Retinal pigment epithelial cell (primary cell): ENCODE data around the gene RFTN1.

Experiments used
- DNase-seq: peaks from one replicate; pipeline ENCODE4 v3.0.0-alpha.2; 2010; ENCODE audit warnings: low read depth
- H3K4me3 ChIP-seq: 2 replicates; pipeline ENCODE4 v1.5.1; 2011; ENCODE audit warnings: mild to moderate bottlenecking, low read length, control low read depth, moderate library complexity
- TF ChIP-seq, protein P1 (sequence below): conservative IDR thresholded peaks from 2 replicates; pipeline ENCODE4 v1.5.1; 2011; ENCODE audit warnings: low read depth, low read length, control low read depth, inconsistent platforms

RFTN1 gene

DNA sequence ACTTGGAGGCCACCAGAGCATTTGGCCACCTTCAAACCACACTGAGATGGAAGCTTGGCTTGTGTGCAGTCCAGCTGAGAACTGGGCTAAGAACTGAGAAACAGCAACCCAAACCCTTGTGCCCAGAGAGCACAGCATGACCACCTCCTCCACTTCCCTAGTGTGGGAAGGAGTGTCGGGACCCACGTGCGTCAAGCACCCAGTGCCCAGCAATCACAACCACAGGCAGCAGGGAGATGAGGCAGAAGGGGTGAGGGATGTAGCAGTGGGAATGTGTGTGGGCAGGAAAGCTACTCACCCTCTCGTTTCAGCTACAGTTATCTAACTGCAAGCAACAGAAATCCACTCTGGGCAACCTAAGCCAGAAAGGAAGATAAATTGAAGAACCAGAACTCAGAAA lies 25.0 kb upstream of the RFTN1 start:
- no peak for DNase-seq
- TF ChIP-seq, protein P1, sequence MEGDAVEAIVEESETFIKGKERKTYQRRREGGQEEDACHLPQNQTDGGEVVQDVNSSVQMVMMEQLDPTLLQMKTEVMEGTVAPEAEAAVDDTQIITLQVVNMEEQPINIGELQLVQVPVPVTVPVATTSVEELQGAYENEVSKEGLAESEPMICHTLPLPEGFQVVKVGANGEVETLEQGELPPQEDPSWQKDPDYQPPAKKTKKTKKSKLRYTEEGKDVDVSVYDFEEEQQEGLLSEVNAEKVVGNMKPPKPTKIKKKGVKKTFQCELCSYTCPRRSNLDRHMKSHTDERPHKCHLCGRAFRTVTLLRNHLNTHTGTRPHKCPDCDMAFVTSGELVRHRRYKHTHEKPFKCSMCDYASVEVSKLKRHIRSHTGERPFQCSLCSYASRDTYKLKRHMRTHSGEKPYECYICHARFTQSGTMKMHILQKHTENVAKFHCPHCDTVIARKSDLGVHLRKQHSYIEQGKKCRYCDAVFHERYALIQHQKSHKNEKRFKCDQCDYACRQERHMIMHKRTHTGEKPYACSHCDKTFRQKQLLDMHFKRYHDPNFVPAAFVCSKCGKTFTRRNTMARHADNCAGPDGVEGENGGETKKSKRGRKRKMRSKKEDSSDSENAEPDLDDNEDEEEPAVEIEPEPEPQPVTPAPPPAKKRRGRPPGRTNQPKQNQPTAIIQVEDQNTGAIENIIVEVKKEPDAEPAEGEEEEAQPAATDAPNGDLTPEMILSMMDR = no peak
- no peak overlapping the region for H3K4me3 ChIP-seq

DNA sequence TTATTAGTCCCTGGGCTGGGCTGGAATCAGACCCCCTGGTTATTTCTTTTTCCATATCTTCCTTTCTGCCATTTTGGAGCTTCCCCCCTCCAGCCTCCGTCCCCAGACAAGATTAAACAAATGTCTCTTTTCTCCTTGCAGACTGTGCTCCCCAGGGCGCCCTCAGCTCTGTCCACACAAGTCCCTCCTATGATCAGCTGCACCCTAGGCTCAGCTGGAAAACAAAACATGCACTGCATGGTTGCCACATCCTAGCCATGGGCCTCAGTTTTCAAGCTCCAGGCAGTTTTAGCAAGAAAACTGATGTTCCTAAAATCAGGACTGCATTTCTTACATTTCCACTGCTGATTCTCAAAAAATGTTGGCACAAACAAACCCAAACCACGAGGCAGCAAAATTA lies 23.5 kb upstream of the RFTN1 start:
- no peak for DNase-seq
- TF ChIP-seq, protein P1 = no peak
- no peak overlapping the region for H3K4me3 ChIP-seq

DNA sequence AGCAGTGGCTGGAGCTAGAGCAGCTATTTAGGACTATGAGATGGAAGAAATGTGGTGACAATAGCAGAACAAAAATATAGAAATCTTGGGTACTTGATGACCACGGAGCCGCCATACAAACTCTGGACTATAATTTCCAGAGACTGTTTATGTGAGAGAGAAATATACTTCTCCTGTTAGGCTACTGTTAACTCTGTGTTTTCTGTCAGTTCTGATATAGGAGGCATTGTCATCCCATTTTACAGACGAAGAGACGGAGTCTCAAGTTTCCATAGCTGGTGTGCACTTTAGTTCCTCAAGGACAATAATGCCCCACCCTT lies 22.8 kb upstream of the RFTN1 start:
- TF ChIP-seq, protein P1 = no peak
- no peak for DNase-seq
- no peak overlapping the region for H3K4me3 ChIP-seq

DNA sequence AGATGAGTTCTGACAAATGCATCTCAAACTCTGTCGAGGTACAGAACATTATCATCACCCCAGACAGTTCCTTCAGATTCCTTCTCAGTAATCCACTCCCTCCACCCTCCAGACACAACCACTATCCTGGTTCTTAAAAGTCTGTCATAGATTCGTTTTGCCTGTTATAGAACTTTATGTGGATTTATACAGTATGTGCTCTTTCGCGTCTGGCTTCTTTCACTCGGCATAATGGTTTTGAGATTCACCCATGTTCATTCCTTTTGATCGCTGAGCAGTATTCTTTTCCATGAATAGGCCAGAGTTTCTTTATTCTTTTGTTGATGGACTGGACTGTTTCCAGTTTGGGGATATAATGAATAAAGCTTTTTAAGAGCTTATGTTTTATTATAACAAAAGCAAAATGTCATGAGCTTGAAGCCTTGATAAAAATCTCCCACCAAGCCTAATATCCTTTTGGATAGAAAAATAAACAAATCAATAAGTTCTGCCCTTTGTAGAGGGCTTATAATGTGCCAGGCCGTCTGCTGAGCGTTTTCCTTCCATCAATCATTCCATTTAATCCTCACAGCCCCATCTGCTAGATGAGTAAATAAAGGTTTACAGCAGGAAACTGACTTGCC lies 21.3 kb upstream of the RFTN1 start:
- TF ChIP-seq, protein P1 = no peak
- no peak overlapping the region for H3K4me3 ChIP-seq
- DNase-seq = no peak

DNA sequence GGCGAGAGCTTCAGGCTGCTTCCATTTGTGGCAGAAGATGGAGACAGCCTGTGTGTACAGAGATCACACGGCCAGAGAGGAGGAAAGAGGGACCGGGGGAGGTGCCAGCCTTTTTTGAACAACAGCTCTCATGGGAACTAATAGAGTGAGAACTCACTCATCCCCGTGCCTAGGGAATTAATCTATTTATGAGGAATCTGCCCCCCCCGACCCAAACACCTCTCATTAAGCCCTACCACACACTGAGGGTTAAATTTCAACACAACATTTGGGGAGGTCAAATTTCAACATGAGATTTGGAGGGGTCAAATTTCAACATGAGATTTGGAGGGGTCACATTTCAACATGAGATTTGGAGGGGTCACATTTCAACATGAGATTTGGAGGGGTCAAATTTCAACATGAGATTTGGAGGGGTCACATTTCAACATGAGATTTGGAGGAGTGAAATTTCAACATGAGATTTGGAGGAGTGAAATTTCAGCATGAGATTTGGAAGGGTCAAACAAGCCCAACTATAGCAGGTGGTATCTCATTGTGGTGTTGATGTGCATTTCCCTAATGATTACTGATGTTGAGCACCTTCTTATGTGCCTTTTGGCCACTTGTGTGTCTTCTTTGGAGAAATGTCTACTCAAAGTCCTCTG lies 20.6 kb upstream of the RFTN1 start:
- H3K4me3 ChIP-seq = no peak overlapping the region
- DNase-seq = no peak

DNA sequence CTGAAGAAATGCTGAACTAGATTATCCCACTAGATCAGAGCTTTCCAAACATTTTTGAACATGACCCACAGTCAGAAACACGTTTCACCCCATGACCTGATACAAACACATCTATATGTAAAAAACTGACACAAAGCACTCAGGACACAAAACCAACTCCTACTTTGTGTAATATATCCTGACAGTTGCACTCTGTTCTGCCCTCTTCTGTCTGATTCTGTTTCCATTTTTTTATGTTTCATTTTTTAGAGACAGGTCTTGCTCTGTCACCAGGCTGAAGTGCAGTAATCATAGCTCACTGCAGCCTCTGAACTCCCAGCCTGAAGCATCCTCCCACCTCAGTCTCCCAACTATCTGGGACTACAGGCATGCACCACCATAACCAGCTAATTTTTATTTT lies 15.8 kb upstream of the RFTN1 start:
- TF ChIP-seq, protein P1 = no peak
- H3K4me3 ChIP-seq = no peak overlapping the region
- no peak for DNase-seq

More for the DNA sequence above, 20.6 kb upstream of the RFTN1 start:
- TF ChIP-seq, protein P1 = no peak

DNA sequence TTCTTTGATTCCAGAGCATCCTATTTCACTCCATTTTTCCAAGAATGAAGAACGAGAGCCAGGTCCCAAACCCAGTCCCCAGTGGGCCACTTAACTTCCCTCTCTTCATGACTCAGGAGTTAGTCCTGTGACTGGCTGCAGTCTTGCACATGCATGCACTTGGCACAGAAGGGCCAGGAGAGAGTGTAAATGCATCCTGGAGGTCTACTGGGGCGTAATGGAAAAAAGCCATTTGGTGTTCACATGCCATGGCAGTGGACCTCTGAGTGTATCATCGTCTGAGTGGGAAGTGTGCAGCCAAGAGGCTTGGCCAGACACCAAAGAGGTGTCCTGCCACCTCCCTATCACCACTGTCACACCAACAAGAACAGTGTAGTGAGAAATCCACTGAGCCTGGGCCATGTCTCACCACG lies 15.1 kb upstream of the RFTN1 start:
- TF ChIP-seq, protein P1 = no peak
- DNase-seq = no peak

More for the DNA sequence above, 15.1 kb upstream of the RFTN1 start:
- H3K4me3 ChIP-seq = no peak overlapping the region
